WTC11 (cell line): ENCODE data around the gene GAS5.

Source experiments
- TF ChIP-seq, protein P1 (sequence below): sonication (generic); formaldehyde crosslinking; conservative IDR thresholded peaks from 2 replicates; pipeline ENCODE4 v1.8.1; 2022; ENCODE audit warnings: mild to moderate bottlenecking, missing genetic modification reagents
- TF ChIP-seq, protein P2 (sequence below): fragments of 200-600 bp; IDR thresholded peaks from 2 replicates; pipeline ENCODE4 v1.8.0; 2022; ENCODE audit warnings: antibody characterized with exemption

DNA sequence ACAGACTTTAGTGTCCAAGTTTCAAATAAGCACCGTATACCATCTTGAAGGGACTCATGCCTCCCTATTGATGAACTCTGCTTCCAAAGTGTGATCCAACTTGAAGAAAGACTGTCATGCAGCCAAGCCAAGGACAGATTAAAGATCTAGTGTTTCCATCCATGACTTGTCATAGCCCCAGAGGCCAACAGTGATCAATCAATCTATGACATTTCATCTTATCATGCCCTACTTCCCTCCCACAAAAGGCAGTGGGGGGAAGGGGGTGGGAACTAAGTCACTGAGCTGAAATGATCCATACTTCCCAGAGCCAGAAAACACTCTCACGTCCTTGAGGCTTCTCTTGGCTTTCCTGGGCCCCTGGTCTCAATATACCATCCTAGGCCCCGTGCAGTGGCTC lies 45.3 kb upstream of the GAS5 start:
- TF ChIP-seq, protein P1, sequence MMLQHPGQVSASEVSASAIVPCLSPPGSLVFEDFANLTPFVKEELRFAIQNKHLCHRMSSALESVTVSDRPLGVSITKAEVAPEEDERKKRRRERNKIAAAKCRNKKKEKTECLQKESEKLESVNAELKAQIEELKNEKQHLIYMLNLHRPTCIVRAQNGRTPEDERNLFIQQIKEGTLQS (CRISPR knock-in tag): no peak
- TF ChIP-seq, protein P2, sequence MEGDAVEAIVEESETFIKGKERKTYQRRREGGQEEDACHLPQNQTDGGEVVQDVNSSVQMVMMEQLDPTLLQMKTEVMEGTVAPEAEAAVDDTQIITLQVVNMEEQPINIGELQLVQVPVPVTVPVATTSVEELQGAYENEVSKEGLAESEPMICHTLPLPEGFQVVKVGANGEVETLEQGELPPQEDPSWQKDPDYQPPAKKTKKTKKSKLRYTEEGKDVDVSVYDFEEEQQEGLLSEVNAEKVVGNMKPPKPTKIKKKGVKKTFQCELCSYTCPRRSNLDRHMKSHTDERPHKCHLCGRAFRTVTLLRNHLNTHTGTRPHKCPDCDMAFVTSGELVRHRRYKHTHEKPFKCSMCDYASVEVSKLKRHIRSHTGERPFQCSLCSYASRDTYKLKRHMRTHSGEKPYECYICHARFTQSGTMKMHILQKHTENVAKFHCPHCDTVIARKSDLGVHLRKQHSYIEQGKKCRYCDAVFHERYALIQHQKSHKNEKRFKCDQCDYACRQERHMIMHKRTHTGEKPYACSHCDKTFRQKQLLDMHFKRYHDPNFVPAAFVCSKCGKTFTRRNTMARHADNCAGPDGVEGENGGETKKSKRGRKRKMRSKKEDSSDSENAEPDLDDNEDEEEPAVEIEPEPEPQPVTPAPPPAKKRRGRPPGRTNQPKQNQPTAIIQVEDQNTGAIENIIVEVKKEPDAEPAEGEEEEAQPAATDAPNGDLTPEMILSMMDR: no peak
